NOMO-1 treated with DMSO at 0.1 percent for 48 hours (cell line): Measurements from ENCODE around the gene DCDC2C.

Experiments
- DNase-seq: peaks from one replicate; lab custom pipeline; 2025; ENCODE audit not compliant: unreplicated experiment; lab: John Stamatoyannopoulos, UW

Gene DCDC2C

DNA sequence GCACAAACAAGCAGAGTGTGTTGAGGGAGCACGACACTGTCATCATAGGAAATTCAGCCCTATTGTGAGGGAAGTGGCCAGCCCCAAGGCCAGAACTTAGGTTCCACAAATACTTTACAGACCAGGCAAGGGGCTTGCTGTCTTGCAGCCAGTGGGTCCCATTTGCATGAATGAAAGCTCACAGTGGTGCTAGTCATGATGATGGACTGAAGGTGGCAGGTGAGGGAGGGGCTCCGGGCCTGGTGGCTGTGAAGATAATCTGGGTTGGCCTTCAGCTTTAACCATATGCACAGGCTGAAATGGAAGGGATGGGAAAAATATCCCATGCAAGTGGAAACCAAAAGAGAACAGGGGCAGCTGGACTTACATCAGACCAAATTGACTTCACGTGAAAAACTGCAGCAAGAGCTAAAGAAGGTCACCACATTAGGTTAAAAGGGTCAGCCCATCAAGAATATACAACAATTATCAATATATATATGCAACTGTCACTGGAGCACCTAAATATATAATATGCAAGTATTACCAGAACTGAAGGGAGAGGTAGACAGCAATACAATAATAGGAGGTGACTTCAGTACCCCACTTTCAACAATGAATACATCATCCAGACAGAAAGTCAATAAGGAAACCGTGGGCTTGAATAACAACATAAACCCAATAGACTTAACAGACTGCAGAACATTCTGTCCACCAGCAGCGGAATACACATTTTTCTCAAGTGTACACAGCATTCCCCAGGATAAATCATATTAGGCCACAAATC is 39.6 kb downstream of the DCDC2C start:
- no peak for DNase-seq

DNA sequence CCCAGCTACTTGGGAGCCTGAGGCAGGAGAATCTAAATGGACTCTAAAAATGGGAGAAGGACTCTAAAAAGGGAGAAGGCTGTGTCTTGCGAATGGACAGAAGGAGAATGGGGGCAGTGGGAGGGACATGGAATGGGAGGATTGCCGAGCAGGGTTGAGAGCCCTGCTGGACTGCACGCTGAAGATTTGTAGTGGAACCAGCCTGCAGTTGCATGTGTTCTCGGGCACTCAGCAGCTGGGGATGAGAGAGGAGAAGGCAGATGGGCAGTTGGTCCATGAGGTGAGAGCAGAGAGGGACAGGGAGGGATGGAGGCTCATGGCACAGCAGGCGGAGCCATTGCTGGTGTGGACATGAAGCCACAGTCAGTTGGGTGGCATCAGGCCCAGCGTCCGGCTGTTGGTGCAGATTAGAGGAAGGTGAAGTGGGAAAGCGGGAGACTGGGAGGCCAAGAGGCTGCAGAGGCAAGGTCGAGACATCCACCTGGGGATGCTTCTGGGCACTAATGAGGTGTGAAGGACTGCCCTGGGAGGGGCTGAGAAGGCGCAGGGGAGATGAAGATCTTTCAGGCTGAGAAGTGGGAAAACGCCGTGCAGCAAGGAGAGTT is 40.7 kb downstream of the DCDC2C start:
- DNase-seq: no peak

DNA sequence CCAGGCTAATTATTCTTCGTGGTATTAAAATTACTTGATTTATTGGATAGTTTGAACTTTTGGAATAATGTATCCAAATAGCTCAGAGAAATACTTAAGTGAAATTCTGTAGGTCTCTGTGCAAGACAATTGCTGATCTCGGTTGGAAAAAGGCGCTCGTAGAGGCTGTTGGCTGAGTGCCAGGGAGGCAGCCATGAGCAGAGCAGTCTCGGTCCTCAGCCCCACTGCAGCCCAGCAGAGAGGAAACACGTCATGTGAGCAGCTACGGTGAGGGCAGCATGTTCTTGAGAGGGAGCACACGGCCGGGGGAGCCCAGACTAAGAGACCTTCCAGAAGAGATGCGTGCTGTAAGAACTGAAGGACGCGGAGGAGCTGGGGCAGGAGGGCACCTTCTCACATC is 42.5 kb downstream of the DCDC2C start:
- DNase-seq: no peak

DNA sequence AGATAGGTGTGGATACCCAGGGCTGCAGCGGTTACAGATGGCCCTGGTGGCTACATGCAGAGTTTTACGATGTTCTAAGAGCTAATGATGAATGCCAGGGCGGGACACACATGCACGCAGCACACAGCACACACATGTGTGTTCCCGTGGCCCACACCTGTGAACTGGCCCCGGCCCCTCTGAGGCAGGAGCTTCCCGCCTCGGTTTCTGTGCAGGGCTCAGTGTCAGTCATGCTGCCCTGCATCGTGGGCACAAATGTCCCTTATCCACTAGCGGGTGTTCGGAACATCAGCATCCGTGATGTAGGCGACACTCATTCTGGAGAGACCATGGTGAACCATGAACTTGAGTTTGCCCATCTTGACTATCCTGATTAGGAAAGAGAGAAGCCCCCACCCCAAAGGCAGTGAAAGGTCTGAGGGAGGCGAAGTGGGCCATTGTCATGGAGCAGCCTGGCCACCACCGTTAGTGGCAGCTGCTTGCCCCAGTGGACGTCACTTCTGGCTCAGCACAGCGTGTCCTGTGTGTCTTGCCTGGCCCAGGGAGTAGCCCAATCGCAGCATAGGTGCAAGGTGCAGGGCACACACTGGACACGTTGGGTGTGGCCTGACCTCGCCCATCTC is 43.8 kb downstream of the DCDC2C start:
- DNase-seq: no peak

DNA sequence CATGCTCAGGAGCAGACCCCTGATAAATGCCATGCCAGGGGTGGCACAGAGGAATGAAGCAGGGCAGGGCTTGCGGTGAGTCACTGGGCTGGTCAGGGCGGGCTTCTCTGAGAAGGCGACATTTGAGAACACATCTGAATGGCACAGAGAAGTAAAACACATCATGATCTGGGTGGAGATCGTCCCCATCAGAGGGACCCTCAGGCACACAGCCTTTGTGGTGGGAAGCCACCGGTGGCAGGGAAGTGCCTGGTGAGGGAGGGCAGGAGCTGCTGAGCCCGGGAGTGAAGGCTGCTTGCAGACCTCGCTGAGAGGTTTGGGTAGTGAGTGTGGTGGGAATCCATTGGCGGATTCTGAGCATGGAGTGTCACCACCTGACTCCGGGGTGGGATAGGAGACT is 44.5 kb downstream of the DCDC2C start:
- no peak for DNase-seq

DNA sequence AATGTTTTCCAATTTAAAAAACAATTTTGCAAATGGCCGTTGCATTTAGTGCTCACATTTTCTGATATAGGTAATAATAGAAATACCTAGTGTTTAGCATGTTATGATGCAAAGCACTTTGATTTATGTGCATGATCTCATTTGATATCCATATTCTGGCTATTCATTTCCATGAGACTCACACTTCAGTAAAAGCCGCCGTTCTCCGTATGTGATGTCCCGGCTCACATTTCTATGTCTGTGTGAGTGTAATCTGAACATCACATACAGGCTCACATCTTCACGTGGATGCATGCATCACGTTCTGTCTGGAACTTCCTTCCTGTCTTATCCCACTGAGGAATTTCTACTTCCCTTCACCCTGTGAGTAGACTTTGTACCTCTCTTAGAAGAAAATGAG is 45.8 kb downstream of the DCDC2C start:
- no peak for DNase-seq

DNA sequence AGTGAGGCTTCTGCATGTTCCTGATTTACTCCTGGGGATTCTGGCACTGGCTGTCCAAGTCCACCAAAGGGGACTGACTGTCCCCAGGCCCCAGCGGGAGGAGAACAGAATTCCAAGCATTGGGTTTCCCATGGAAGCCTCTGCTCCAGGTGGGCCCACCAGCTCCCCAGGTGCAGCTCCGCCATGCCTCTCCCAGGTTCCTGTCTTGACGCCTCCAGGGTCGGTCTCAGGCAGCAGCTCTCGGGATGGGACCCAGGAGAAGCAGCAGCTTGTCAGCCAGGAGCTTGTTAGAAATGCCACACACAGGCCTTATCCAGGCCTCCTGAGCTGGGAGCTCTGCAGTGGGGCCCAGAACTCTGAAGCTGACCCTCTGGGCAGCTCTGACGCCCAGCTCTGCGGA is 47.9 kb downstream of the DCDC2C start:
- DNase-seq: no peak

DNA sequence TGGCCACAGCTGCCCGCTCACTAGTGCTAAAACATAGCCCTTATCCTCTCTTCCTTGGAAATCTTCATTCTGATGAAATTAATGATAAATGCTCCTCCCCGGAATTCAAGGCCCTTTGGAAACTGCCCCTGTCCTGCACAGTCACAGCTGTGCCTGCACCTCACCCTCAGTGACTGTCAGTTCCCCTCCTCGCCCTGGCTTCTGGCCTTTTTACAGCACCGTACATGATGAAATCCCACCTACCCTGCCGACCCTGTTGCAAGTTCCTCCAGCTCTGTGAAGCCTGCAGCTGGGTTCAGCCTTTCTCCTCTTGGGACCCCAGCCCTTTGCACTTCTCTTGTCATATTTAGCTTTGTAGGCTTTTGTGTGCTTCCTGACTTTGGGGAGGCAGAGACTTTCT is 48.4 kb downstream of the DCDC2C start:
- no peak for DNase-seq

DNA sequence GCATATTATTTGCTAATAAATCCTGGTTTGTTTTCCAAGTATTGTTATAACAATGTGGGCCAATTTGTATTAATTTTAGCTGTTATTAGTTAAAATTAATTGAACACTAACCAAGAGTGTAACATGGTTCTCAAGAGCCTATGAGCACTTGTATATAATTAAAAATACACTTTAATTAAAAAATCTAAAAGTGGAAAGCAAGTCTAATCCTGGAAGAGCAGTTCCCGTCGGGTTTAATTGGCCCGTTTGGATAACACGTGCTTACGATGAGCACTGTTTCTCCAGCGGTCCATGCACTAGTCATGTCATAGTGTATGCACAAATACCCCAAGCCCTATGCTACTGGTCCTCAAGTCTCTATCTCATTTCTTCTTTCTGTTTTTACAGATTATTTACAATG is 49.0 kb downstream of the DCDC2C start:
- DNase-seq: no peak

DNA sequence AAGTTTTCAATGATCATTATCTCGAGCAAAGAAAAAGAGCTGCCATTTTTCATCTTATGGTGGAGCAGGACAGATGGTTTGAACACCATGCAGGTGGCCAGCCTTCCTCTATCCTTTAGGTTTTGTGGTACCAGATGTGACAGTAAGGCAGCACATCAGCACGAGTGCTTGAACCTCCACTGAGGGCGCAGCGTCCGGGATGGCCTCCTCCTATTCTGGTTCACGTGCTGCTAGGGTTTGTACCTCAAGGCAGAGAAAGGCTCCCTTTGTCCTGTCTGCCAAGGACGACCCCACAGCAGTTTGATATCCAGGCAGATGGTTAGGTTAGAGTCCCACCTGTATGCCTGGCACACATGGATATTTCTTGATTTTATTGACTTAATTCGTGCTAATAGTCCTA is 50.2 kb downstream of the DCDC2C start:
- no peak for DNase-seq

DNA sequence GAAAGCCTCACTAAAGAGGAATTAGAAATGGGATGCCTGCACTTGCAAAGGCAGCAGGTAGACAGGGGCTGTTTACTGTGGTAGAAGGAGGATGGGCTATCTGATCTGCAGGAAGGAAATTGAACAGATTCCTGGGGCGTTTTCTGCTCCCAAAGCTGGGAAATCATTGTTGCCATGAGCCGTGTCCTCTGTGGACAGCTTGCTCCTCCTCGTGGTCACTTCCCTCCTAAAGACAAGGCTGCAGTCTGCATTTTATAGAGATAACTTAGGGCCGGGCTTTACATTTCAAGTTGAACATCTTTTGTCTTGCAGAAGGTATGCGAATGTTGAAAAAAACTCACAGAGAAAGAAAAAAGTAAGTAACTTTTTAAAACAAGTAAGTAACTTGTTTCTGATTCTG is 50.9 kb downstream of the DCDC2C start:
- DNase-seq: no peak

DNA sequence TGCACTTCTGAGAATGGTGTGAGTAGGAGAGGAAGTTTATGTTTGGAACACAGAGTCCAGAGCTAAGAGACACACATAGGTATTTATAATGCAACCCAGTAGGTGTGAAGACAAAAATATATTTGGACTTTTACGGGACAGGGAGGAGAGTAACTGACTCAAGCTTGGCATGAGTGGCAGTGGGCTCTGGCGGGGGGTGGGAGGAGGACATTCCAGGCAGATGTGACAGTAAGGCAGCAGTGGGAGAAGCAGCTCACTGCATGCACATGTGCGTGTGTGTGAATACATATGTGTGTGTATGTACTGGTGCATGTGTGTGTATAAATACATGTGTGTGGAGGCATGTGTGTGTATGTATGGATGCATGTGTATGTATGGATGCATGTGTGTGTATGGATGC is 51.4 kb downstream of the DCDC2C start:
- no peak for DNase-seq

DNA sequence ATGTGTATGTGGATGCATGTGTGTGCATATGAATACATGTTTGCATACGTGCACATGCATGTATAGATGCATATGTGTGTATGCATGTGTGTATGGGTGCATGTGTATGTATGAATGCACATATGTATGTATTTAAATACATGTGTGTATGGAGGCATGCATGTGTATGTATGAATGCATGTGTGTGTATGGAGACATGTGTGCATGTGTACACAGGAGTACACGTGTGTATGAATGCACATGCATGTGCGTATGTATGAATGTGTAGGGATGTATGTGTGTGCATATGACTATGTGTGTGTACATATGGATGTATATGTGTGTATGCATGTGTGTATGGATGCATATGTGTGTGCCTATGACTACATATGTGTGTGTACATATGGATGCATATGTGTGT is 51.9 kb downstream of the DCDC2C start:
- DNase-seq: no peak

DNA sequence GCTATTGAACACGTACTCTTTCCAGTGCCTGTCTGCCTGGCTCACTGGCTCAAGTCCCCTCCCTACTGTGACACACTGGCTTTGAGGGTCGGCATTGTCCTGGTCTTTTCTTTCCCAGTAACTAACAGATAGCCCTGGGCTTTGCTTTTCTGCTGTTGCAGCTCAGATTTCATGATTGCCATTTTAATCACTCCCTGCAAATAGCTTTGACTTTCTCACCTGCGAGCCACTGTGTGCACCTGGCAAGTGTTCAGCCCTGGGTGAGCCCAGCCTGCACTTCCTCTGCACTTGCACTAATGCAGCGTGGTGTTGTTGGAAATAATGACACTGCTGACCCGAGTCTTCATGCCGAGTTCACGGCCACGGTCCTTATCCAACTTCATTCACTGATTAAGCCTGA is 52.9 kb downstream of the DCDC2C start:
- DNase-seq: no peak

DNA sequence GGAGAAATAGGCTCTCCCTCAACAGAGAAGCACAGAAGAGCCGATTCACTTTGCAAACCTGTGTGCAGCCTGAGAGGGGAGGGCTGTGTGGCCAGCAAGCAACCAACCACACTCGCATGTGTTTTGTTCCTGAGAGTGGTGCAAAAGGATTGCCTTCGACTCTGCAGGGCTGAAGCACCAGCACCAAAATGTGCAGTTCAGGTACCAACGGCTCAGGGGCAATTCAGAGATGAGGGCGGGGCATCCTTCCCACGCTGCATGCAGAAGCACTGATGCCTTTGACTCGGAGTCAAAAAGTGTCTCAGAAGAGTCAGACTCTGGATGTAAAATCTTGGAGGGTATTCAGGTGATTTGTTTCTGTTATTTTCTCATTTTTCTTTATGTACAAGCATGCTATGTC is 55.5 kb downstream of the DCDC2C start:
- DNase-seq: no peak

DNA sequence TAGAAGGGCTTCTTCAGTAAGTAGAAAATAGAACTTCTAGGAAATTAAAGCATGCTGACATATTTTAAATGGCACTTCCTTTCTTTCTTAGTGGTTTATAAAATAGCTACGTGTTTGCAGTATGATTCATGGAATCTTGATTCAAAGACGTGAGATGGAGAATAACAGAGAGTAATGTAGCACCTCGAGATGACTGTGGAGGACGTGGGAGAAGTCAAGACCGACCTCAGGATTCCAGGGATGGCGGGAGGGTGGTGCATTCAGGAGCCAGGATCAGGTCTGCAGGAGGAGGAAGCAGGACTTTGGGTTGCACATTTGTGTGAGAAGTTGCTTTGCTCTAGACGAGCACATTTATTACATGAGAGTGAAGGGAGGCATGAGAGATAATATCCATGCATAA is 56.0 kb downstream of the DCDC2C start:
- no peak for DNase-seq

DNA sequence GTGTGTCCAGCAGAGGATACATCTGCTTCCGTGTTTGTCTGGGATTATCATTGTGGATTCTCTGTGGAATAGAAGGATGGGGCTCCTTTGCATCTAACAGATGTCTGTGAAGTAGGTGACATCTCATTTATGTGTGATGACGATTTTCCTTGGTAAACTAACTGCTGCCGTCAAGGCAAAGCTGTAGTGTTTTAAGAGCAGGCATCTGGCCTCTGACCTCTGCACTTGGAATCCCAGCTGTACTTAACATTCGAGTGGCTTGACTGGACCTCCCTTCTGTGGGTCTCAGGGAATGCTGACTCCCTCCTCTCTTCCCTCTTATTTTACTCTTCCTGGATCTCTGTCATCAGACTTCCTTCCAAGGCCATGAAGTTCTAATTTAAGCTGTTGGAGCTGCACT is 56.4 kb downstream of the DCDC2C start:
- DNase-seq: no peak

DNA sequence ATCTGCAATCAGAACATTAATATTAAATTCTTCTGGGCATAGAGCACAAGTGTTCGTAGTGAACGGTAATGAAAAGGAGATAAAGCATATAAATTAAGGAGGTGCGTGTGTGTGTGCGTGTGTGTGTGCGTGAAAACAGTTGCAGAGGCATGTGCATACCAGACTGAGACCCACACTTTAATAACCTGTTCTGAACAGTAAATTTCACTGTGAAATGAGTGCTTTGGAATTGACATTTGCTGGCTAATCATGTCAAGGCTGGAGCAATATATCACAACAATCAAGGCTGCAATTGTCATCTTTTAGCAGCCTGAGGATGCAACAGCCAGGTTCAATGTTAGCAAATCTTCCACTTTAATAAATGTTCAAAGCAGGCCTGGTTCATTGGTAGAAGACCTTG is 57.9 kb downstream of the DCDC2C start:
- no peak for DNase-seq

DNA sequence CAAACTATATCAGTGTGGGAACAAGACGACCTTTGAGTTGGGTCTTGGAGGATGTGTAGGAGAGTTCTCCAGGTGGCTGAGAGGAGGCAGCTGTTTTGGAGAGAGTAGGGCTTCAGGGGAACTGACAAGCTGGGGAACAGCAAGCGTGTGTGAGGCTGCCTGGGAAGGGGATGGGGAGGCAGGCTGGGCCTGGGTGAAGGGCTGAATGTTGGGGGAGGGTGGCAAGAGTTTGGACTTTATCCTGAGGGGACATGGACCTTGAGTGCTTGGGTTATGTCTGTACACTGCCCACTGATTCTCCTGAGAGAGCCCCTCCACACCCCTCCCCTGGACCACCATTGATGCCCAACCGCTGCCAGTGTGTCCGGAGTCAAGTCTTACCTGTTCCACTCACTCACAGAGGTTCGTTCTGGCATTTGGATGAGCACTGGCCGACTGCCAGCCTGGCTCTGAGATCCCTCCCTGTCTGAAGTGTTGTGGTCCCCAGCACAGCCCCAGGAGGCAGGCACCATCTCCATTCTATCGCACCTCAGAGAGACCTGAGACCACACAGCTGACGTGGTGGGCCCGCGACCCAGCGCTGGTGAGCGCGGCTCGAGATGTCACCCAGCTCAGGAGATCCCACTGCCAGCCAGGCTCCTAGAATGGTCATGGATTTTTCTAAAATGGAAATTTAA is 59.5 kb downstream of the DCDC2C start:
- DNase-seq: no peak

DNA sequence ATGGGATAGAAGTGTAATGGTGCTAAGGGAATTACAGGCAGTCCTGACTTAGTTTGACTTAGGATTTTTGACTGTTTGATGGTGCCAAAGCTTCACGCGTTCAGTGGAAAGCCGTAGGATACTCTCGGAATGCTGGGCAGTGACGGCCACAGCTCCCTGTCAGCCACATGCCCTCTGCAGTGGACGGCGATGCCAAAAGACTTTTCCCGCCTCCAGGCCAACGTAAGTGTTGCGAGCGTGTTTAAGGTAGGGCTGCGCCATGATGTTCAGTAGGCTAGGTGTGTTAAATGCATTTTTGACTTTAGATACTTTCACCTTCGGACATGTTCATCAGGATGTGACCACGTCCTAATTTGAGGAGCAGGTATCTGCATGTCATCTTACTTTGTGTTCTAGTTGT is 63.4 kb downstream of the DCDC2C start:
- DNase-seq: no peak

DNA sequence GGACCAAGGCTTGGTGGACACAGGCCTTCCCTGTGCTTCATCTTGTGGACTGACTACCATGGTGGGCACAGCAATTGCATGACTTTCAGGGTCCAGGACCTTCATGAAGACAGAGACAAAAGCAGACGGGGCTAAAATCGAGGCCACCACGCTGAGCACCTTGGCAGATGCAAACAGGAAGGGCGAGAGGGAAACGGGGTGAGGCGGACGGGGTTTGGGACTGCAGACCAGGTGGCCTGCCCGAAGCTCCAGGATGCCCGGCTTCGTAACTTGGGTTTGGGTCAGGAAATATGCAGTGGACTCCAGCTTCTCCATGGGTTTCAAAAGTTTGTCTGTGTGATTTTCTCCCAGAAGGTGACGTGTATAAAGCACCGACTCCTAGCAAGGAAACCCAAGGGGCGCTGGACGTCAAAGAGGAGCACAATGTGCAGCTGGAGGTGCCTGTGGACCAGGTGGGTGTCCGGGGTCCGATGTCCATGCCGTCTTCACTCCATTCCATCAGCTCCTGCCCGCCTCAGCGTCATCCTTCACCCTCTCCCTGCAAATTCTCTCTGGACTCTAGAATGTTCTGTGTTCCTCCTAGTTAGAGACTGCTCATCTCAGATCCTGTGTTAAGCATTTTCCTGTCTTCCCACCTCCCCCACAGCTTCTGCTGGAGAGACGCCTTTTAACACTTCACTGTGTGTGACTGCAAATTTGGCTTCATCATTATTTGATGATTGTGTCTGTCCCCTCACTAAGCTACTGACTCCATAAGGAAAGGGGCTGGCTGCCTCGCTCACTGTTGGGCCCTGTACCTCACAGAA is 65.8 kb downstream of the DCDC2C start:
- no peak for DNase-seq
